Measurements from ENCODE around the gene CLSTN2. TPM values are rescaled to one million over a fixed set of nuclear protein-coding genes. Genes with fewer than 3 reads are reported as not detected.

CLSTN2 gene
- total RNA-seq, 1 donor from 2014 or later: 49.7 TPM

GRCh38 chr3:140148824-140149390 lies 213.9 kb downstream of the CLSTN2 start:
- no peak for DNase-seq (ENCODE audit: low read depth)

GRCh38 chr3:140151321-140151720 lies 216.3 kb downstream of the CLSTN2 start:
- DNase-seq (ENCODE audit: low read depth): no peak

- peak; percentile 9 for DNase-seq (ENCODE audit: low read depth)
Observed at GRCh38 chr3:140152851-140153639, 218.1 kb downstream of the CLSTN2 start.

GRCh38 chr3:140153736-140154135 lies 218.8 kb downstream of the CLSTN2 start:
- no peak for DNase-seq (ENCODE audit: low read depth)

- no peak for DNase-seq (ENCODE audit: low read depth)
Observed at GRCh38 chr3:140157161-140157560, 222.2 kb downstream of the CLSTN2 start.

GRCh38 chr3:140159646-140160045 lies 224.7 kb downstream of the CLSTN2 start:
- no peak for DNase-seq (ENCODE audit: low read depth)

- DNase-seq (ENCODE audit: low read depth): no peak
Observed at GRCh38 chr3:140160553-140160952, 225.6 kb downstream of the CLSTN2 start.

GRCh38 chr3:140162551-140162950 lies 227.6 kb downstream of the CLSTN2 start:
- no peak for DNase-seq (ENCODE audit: low read depth)

- DNase-seq (ENCODE audit: low read depth): no peak
Observed at GRCh38 chr3:140163159-140163763, 228.3 kb downstream of the CLSTN2 start.

- DNase-seq (ENCODE audit: low read depth): no peak
Observed at GRCh38 chr3:140164156-140164555, 229.2 kb downstream of the CLSTN2 start.

GRCh38 chr3:140164922-140165590 lies 230.1 kb downstream of the CLSTN2 start:
- peak; percentile 24 for DNase-seq (ENCODE audit: low read depth)

GRCh38 chr3:140165781-140166180 lies 230.8 kb downstream of the CLSTN2 start:
- no peak for DNase-seq (ENCODE audit: low read depth)

GRCh38 chr3:140166861-140167599 lies 232.0 kb downstream of the CLSTN2 start:
- DNase-seq (ENCODE audit: low read depth): no peak

GRCh38 chr3:140167600-140168281 lies 232.8 kb downstream of the CLSTN2 start:
- DNase-seq (ENCODE audit: low read depth): peak; percentile 76

GRCh38 chr3:140170612-140171011 lies 235.6 kb downstream of the CLSTN2 start:
- peak; percentile 31 for DNase-seq (ENCODE audit: low read depth)

- peak; percentile 71 for DNase-seq (ENCODE audit: low read depth)
Observed at GRCh38 chr3:140176526-140176925, 241.5 kb downstream of the CLSTN2 start.

GRCh38 chr3:140177943-140178342 lies 243.0 kb downstream of the CLSTN2 start:
- no peak for DNase-seq (ENCODE audit: low read depth)

- DNase-seq (ENCODE audit: low read depth): no peak
Observed at GRCh38 chr3:140178482-140178881, 243.5 kb downstream of the CLSTN2 start.

- no peak for DNase-seq (ENCODE audit: low read depth)
Observed at GRCh38 chr3:140180603-140181002, 245.6 kb downstream of the CLSTN2 start.

- DNase-seq (ENCODE audit: low read depth): no peak
Observed at GRCh38 chr3:140185375-140185774, 250.4 kb downstream of the CLSTN2 start.

- DNase-seq (ENCODE audit: low read depth): peak; percentile 76
Observed at GRCh38 chr3:140186421-140186920, 251.5 kb downstream of the CLSTN2 start.

All from renal cortical epithelial cell (primary cell).